HepG2 (cell line): ENCODE measurements around the gene TMED9. TPM values are rescaled to one million over a fixed set of nuclear protein-coding genes. Genes with fewer than 3 reads are reported as not detected.

Source experiments
- ATAC-seq: fragments of 200-7000 bp; cut with Tn5 transposase; 3 replicates; pipeline ENCODE4 v1.9.1; 2020; ENCODE audit warnings: mild to moderate bottlenecking, moderate library complexity
- BruUV-seq: library from RNA; stranded (reverse); fragments of 400-500 nt; replicated peaks from 2 replicates; lab custom pipeline; 2021; lab: Mats Ljungman, UMichigan
- CTCF ChIA-PET: fragments of 300-600 bp; formaldehyde crosslinking; extraction: SDS; loops from one replicate; lab custom pipeline; 2021; ENCODE audit warnings: low total read pairs, inconsistent platforms, low intra/inter-chr PET ratio; lab: Yijun Ruan, JAX
- POLR2A ChIA-PET: fragments of 350-600 bp; sonication (Branson Sonifier 250); formaldehyde crosslinking; loops from one replicate; lab custom pipeline; 2020; ENCODE audit warnings: antibody characterized with exemption, inconsistent platforms; lab: Yijun Ruan, JAX
- DNase-seq: peaks from one replicate; pipeline ENCODE4 v3.0.0-alpha.2; 2015; ENCODE audit warnings: low spot score
- FAIRE-seq: peaks from 3 replicates; lab custom pipeline; 2011; peaks lifted over from hg19 to GRCh38; lab: Jason Lieb, UNC
- H2AFZ ChIP-seq: one replicate; pipeline ENCODE4 v1.6.1; 2011; ENCODE audit warnings: low read length, inconsistent platforms
- H3K27ac ChIP-seq: fragments of 300-600 bp; 3 replicates; pipeline ENCODE4 v1.8.0; 2011; ENCODE audit warnings: mixed run types, mild to moderate bottlenecking, mixed read lengths, low read length, inconsistent platforms; ENCODE audit not compliant: insufficient read depth; ENCODE audit errors: extremely low read length
- H3K27me3 ChIP-seq, 2 experiments: fragments of 200-600 bp in 1 of 2; 2 replicates in 1 of 2; 3 replicates in 1 of 2; pipeline versions ENCODE4 v1.6.0 to v1.8.0; 2011; ENCODE audit warnings: low read length in 2 of 2, mild to moderate bottlenecking in 2 of 2, moderate library complexity in 2 of 2, inconsistent platforms in 1 of 2; ENCODE audit not compliant: insufficient read depth in 2 of 2, control insufficient read depth in 1 of 2
- H3K36me3 ChIP-seq, 2 experiments: fragments of 200-600 bp in 1 of 2; replicated peaks in 1 of 2; 2 replicates in 1 of 2; 3 replicates in 1 of 2; pipeline versions ENCODE4 v1.5.1 to v1.8.0; 2011; ENCODE audit warnings: low read length in 2 of 2, inconsistent platforms in 1 of 2; ENCODE audit not compliant: insufficient read depth in 2 of 2, control insufficient read depth in 1 of 2
- H3K4me1 ChIP-seq: 2 replicates; pipeline ENCODE4 v1.5.1; 2012; ENCODE audit warnings: low read length, inconsistent platforms; ENCODE audit not compliant: insufficient read depth
- H3K4me2 ChIP-seq: 2 replicates; pipeline ENCODE4 v1.6.0; 2011; ENCODE audit warnings: low read depth, low read length, inconsistent platforms
- H3K4me3 ChIP-seq, 3 experiments: fragments of 200-600 bp in 1 of 3; sonication (generic), shearing (Covaris generic) in 1 of 3; replicated peaks in 1 of 3; 2 replicates each; pipeline ENCODE4 v1.5.1; 2011 to 2016; ENCODE audit warnings: low read length in 3 of 3, inconsistent platforms in 2 of 3, low read depth in 2 of 3, mild to moderate bottlenecking in 2 of 3, control low read depth in 1 of 3, mixed read lengths in 1 of 3; ENCODE audit not compliant: insufficient read depth in 1 of 3
- H3K79me2 ChIP-seq: one replicate; pipeline ENCODE4 v1.6.1; 2011; ENCODE audit warnings: low read length, inconsistent platforms; ENCODE audit not compliant: insufficient read depth
- H3K9ac ChIP-seq: 2 replicates; pipeline ENCODE4 v1.6.0; 2011; ENCODE audit warnings: mild to moderate bottlenecking, low read depth, low read length, inconsistent platforms; ENCODE audit not compliant: insufficient read depth
- H3K9me3 ChIP-seq: 2 replicates; pipeline ENCODE4 v1.5.1; 2012; ENCODE audit warnings: mild to moderate bottlenecking, low read length
- H4K20me1 ChIP-seq: 2 replicates; pipeline ENCODE4 v1.6.0; 2011; ENCODE audit warnings: inconsistent platforms, mild to moderate bottlenecking, low read length, moderate library complexity; ENCODE audit not compliant: insufficient read depth
- CCAR2 ChIP-seq: fragments of 200-400 bp; formaldehyde crosslinking; optimal IDR thresholded peaks from 2 replicates; pipeline ENCODE3; 2018; ENCODE audit warnings: low read depth, mild to moderate bottlenecking, low read length, moderate library complexity
- CREB3 ChIP-seq: sonication (generic); formaldehyde crosslinking; IDR thresholded peaks from 2 replicates; pipeline ENCODE4 v1.5.0; 2020; ENCODE audit warnings: missing genetic modification reagents
- ELF1 ChIP-seq: sonication (generic); formaldehyde crosslinking; IDR thresholded peaks from 2 replicates; pipeline ENCODE4 v1.4.0; 2020; ENCODE audit warnings: missing genetic modification reagents
- GABPA ChIP-seq, 2 experiments: IDR thresholded peaks; 2 replicates each; pipeline ENCODE4 v1.6.1; 2011 to 2016; ENCODE audit warnings: low read depth in 2 of 2, low read length in 1 of 2, missing biosample characterization in 1 of 2, missing genetic modification characterization in 1 of 2
- GZF1 ChIP-seq: sonication (generic); formaldehyde crosslinking; IDR thresholded peaks from 2 replicates; pipeline ENCODE4 v1.5.1; 2020; ENCODE audit warnings: mild to moderate bottlenecking, missing genetic modification reagents
- HMG20B ChIP-seq: conservative IDR thresholded peaks from 2 replicates; pipeline ENCODE4 v1.6.1; 2016; ENCODE audit warnings: missing genetic modification reagents, missing compliant biosample characterization
- HOXA7 ChIP-seq: sonication (generic); formaldehyde crosslinking; IDR thresholded peaks from 2 replicates; pipeline ENCODE4 v1.8.1; 2022; ENCODE audit warnings: mild to moderate bottlenecking, missing genetic modification reagents, moderate library complexity
- KDM3A ChIP-seq: IDR thresholded peaks from 2 replicates; pipeline ENCODE4 v1.6.1; 2018; ENCODE audit warnings: low read depth, missing compliant biosample characterization
- KDM5B ChIP-seq: sonication (generic); formaldehyde crosslinking; IDR thresholded peaks from 2 replicates; pipeline ENCODE4 v1.4.0; 2020; ENCODE audit warnings: missing genetic modification reagents, mild to moderate bottlenecking, borderline replicate concordance
- NFYC ChIP-seq: IDR thresholded peaks from 2 replicates; pipeline ENCODE4 v1.6.1; 2016; ENCODE audit warnings: missing genetic modification reagents, missing compliant biosample characterization
- SP5 ChIP-seq: IDR thresholded peaks from 2 replicates; pipeline ENCODE4 v1.6.1; 2016; ENCODE audit warnings: low read depth, borderline replicate concordance
- ZBTB8A ChIP-seq: sonication (generic); formaldehyde crosslinking; IDR thresholded peaks from 2 replicates; pipeline ENCODE4 v1.4.0; 2020; ENCODE audit warnings: mild to moderate bottlenecking, low read depth, missing genetic modification reagents, borderline replicate concordance
- ZNF253 ChIP-seq: sonication (generic); formaldehyde crosslinking; IDR thresholded peaks from 2 replicates; pipeline ENCODE4 v1.8.0; 2022; ENCODE audit warnings: mild to moderate bottlenecking, missing genetic modification reagents, borderline replicate concordance
- ZNF446 ChIP-seq: sonication (generic); formaldehyde crosslinking; IDR thresholded peaks from 2 replicates; pipeline ENCODE4 v1.5.0; 2020; ENCODE audit warnings: mild to moderate bottlenecking, missing genetic modification reagents
- ZNF746 ChIP-seq: sonication (generic); formaldehyde crosslinking; IDR thresholded peaks from 2 replicates; pipeline ENCODE4 v1.8.0; 2022; ENCODE audit warnings: mild to moderate bottlenecking, missing genetic modification reagents
- WGBS: methylation state at CpG from one replicate; pipeline ENCODE4 v1.1.6; 2017; ENCODE audit warnings: low lambda C conversion rate; 5-methylcytosine and 5-hydroxymethylcytosine counted together
- in situ Hi-C: cut with HindIII; loops from 2 replicates; pipeline ENCODE4 v1.10.0; 2017; ENCODE audit warnings: low pct_unique_long_range_greater_than_20kb; ENCODE audit not compliant: extremely low pct_ligation_motif_present
- intact Hi-C: fragments of 100-400 bp; cut with micrococcal nuclease; formaldehyde crosslinking; loops from one replicate; pipeline ENCODE4 v1.10.0; 2022; ENCODE audit not compliant: unreplicated experiment
- polyA plus RNA-seq, 8 experiments: library from polyadenylated mRNA; depleted of rRNA in 3 of 8; stranded (reverse) in 7 of 8; unstranded in 1 of 8; fragments of >200 nt; fragmentation: Illumina TruSeq in 4 of 8; extraction: Trizol in 4 of 8; gene quantifications; 2 replicates each; pipeline versions ENCODE4 v1.2.1 to v1.2.3, GENCODE V29; 2011 to 2016; ENCODE audit warnings: low read depth in 4 of 8, missing spikeins in 1 of 8, mixed read lengths in 1 of 8; ENCODE audit not compliant: insufficient read depth in 1 of 8
- total RNA-seq, 5 experiments: library from RNA; depleted of rRNA; stranded (reverse); fragments of >200 nt; fragmentation: Illumina TruSeq; extraction: Trizol; gene quantifications; 2 replicates each; pipeline ENCODE4 v1.2.3, GENCODE V29; 2016; ENCODE audit warnings: low read depth in 1 of 5

The TMED9 gene
- total and polyA plus RNA-seq, 2 of the 13 experiments (the other 11 are each of a cell fraction or from before 2014, with no cell fraction given), result 161 to 350 TPM

- CTCF ChIA-PET, result no interaction called here
- Histone ChIP-seq H3K79me2 (peaks cover 20% of the 10 kb centered on the region), H4K20me1 (no peaks in the 10 kb centered on the region), H3K27ac (no peak overlapping the region), H3K27me3 (peaks cover 0 to 5% of the 10 kb centered on the region in 2 experiments; a peak in 3 of 5 replicates), H3K9me3 (no peaks in the 10 kb centered on the region), H2AFZ (no peak overlapping the region), H3K4me3 (no peak overlapping the region), H3K4me2 (no peak overlapping the region), H3K36me3 (peaks cover 16 to 21% of the 10 kb centered on the region in 2 experiments), H3K9ac (no peak overlapping the region), H3K4me1 (peaks cover 41% of the 10 kb centered on the region)
- intact Hi-C loops, result loop anchor here (5.0 kb wide), 1 partner anchor 43 kb away; no protein-coding TSS in a partner anchor
- FAIRE-seq (no peak), DNase-seq (no peak), ATAC-seq (no peak)
- 55% methylated on average over 1 of the region's 1 CpG for WGBS
- POLR2A ChIA-PET, result no interaction called here
- in situ Hi-C loops, result no loop called here
- no TSS peak for BruUV-seq
- TF ChIP-seq CCAR2 (no peak), GZF1 (no peak), ZNF253 (CRISPR knock-in tag) (no peak)
Measured at GRCh38 chr5:177590406-177590805, 1.6 kb upstream of the TMED9 start.

GRCh38 chr5:177591690-177592009 lies 353 bp upstream of the TMED9 start:
- no peak overlapping the region for H3K9ac ChIP-seq
- intact Hi-C loops, result loop anchor here (5.0 kb wide), 1 partner anchor 44 kb away; no protein-coding TSS in a partner anchor

More at GRCh38 chr5:177591690-177592009, 353 bp upstream of the TMED9 start:
- Histone ChIP-seq H3K4me2 (peak overlapping the region; percentile 69), H4K20me1 (no peaks in the 10 kb centered on the region), H3K36me3 (peaks cover 24 to 34% of the 10 kb centered on the region in 2 experiments), H3K4me3 (peak overlapping the region; percentile 22 to 97 (median 95); a peak in 4 of 6 replicates), H3K79me2 (peaks cover 20% of the 10 kb centered on the region), H3K9me3 (no peaks in the 10 kb centered on the region), H3K27me3 (peaks cover 0 to under 1% of the 10 kb centered on the region in 2 experiments; a peak in 1 of 5 replicates), H2AFZ (peak overlapping the region; percentile 22), H3K27ac (no peak overlapping the region), H3K4me1 (peaks cover 41% of the 10 kb centered on the region)
- in situ Hi-C loops, result no loop called here
- no TSS peak for BruUV-seq
- DNase-seq, result no peak
- no peak for TF ChIP-seq GABPA (IDR thresholded peaks at IDR 0.05; ENCODE audit: low read depth, low read length)
- TF ChIP-seq GABPA (CRISPR knock-in tag; IDR thresholded peaks at IDR 0.05; ENCODE audit: low read depth), result 0 out of 2 replicates have a peak, but pooled peaks have one; percentile 9
- no peak for TF ChIP-seq HOXA7
- TF ChIP-seq KDM5B, result no peak
- peak; percentile 89; the same call in 1 of the 2 replicates for TF ChIP-seq HMG20B
- 0 out of 2 replicates have a peak, but pooled peaks have one; percentile 1 for TF ChIP-seq ZNF446 (CRISPR knock-in tag)
- 0 out of 2 replicates have a peak, but pooled peaks have one; percentile 63 for TF ChIP-seq CREB3 (CRISPR knock-in tag)
- no peak for TF ChIP-seq ZBTB8A
- TF ChIP-seq ELF1 (CRISPR knock-in tag), result no peak
- TF ChIP-seq ZNF746 (CRISPR knock-in tag), result no peak
- TF ChIP-seq KDM3A (CRISPR knock-in tag), result no peak
- no peak for TF ChIP-seq NFYC
- no peak for TF ChIP-seq SP5 (CRISPR knock-in tag)
- ATAC-seq, result no peak
- CTCF ChIA-PET, result no interaction called here
- POLR2A ChIA-PET, result interaction anchor here (1.0 to 2.0 kb wide), 4 partner anchors 16 to 75 kb away, joined by 3 to 12 read pairs (median 4); partner anchors contain the start of gene DDX41
- WGBS, result 49% methylated on average over 8 of the region's 8 CpGs
- FAIRE-seq, result no peak
